GM12891 (cell line): Measurements from ENCODE around the gene ALPK3.
A peak's percentile ranks its signal among the peaks of the same experiment; 100 is the strongest.

ENCODE experiments used
- DNase-seq: peaks from one replicate; pipeline ENCODE4 v3.0.0; 2011; ENCODE audit warnings: low spot score; ENCODE audit not compliant: insufficient read length
- FAIRE-seq: peaks from 2 replicates; lab custom pipeline; 2011; peaks lifted over from hg19 to GRCh38; lab: Jason Lieb, UNC
- PAX5 ChIP-seq: IDR thresholded peaks from 2 replicates; pipeline ENCODE4 v1.6.1; 2011; ENCODE audit warnings: low read length, moderate library complexity, mild to moderate bottlenecking; ENCODE audit not compliant: insufficient read depth, severe bottlenecking
- POLR2A ChIP-seq: IDR thresholded peaks from 2 replicates; pipeline ENCODE4 v1.6.1; 2011; ENCODE audit warnings: low read depth, low read length, control low read depth
- POLR2AphosphoS5 ChIP-seq: IDR thresholded peaks from 2 replicates; pipeline ENCODE4 v1.6.1; 2011; ENCODE audit warnings: low read depth, low read length, control low read depth
- POU2F2 ChIP-seq: IDR thresholded peaks from 2 replicates; pipeline ENCODE4 v1.6.1; 2011; ENCODE audit warnings: low read depth, mild to moderate bottlenecking, control low read depth, low read length, moderate library complexity
- SPI1 ChIP-seq: IDR thresholded peaks from 2 replicates; pipeline ENCODE4 v1.6.1; 2011; ENCODE audit warnings: low read depth, low read length, control low read depth
- TAF1 ChIP-seq: IDR thresholded peaks from 2 replicates; pipeline ENCODE4 v1.6.1; 2011; ENCODE audit warnings: low read depth, low read length, control low read depth

ALPK3 gene

DNA sequence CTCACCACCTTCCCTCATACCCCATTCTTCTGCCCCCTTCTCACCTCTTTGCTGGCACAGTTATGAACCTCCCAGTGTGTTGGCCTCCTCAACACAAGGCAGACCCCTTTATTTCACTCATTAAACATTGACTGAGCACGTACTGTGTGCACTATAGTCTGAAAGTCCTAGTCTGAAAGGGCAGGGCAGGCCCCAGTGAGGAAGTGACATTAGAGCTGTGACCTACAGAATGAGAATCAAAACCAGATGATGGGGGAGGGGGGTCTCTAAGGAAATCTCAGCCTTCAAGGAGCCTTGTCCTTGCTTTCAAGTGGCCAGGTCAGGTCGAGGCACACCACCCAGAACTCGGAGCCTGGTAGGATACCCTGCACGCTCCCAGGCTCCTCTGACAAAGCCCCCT lies 70.8 kb downstream of the ALPK3 start:
- TF ChIP-seq SPI1 (peak; percentile 76), POLR2AphosphoS5 (no peak)
- no peak for FAIRE-seq
- peak; percentile 43 for DNase-seq

DNA sequence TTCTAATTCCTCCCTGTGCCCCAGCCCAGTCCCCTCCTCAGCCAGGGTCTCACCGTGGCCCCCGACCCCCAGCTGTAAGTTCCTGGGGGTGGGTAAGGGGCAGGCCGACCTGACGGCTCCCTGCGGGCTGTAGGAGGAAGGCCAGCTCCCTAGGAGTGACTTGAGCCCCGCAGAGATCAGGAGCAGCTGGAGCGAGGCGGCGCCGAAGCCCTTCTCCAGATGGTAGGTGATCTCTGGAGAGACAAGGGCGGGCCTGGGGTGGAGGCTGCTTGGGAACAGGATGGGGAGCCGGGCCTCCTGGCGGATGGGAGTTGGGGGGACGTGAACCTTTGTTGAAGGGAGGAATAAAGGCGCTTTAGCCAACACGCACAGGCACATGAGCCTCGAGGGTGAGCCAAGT lies 71.5 kb downstream of the ALPK3 start:
- FAIRE-seq (no peak), DNase-seq (no peak)
- no peak for TF ChIP-seq SPI1
- TF ChIP-seq POLR2A, result no peak
- no peak for TF ChIP-seq POLR2AphosphoS5
- TF ChIP-seq POU2F2, result no peak
- no peak for TF ChIP-seq PAX5
- no peak for TF ChIP-seq TAF1

DNA sequence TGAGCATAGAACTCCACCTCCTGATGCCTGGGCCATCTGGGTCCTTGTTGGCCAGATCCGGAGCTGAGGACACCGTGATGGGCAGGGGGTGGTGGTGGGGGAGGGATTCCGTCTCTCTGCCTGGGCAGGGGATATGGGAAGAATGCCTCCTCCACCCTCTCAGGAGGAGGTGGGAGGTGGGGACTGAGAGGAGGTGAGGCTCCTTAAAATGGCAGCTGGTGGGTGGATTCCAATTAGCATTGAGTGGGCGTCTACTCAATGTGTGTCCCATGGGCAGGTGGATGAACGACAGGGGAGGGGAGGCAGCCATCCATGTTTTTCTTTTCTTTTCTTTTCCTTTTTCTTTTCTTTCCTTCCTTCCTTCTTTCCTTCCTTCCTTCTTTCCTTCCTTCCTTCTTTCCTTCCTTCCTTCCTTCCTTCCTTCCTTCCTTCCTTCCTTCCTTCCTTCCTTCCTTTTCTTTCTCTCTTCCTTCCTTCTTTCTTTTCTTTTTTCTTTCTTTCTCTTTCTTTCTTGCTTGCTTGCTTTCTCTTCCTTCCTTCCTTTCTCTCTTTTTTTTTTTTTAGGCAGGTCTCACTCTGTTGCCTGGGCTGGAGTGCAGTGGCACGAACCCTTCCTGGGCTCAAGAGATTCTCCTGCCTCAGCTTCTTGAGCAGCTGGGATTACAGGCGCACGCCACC lies 72.3 kb downstream of the ALPK3 start:
- DNase-seq, result no peak
- TF ChIP-seq TAF1 (no peak), POLR2A (no peak)
- no peak for FAIRE-seq

DNA sequence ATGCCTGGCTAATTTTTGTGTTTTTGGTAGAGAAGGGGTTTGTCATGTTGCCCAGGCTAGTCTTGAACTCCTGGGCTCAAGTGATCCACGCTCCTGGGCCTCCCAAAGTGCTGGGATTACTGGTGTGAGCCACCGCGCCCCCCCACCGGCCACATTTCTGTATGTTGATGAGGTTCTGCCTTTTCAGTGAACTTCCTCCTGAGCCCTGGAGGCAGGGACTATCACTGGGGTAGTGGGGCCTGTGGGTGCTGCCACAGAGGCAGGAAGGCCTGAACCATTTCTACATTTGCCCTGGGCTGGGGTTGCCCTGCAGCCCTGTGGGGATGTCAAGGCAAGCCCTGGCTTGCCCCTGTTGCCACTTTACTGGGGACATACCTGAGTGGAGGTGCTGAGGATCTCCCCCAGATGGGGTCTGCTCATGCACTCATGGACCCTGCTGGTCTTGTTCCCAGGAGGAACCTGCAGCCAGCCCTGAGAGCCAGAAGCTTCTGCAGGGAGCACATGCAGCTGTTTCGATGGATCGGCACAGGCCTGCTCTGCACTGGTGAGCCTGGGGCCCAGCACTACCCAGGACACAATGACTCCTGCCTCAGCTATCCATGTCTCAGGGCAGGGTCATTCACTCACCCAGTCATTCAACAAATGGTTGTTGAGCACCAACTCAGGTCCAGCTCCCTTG lies 73.0 kb downstream of the ALPK3 start:
- FAIRE-seq, result no peak
- DNase-seq, result no peak
- TF ChIP-seq POU2F2, result no peak
- no peak for TF ChIP-seq POLR2A

DNA sequence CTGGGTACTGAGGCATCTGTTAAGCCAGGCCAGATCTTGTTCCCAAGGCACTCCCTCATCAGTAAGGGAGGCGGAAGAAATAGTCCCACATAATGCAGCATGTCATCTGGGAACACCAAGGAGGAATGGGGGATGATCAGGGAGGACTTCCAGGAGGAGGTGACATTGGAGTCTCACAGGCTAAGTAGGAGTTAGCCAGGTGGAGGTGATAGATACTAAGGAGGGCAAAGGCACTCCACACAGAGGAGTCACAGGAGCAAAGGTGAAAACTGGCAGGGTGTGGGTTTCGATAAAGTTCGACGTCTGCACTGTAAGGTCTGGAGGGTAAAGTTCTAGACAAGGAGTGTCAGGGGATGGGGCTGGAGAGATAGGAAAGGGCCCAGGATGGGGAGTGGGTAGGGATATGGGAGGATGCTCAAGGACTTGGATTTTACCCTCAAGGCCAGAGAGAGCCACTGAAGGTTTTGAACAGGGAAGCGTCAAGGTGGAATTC lies 73.6 kb downstream of the ALPK3 start:
- no peak for FAIRE-seq
- no peak for TF ChIP-seq SPI1
- TF ChIP-seq POLR2A, result no peak
- no peak for TF ChIP-seq POLR2AphosphoS5
- no peak for TF ChIP-seq TAF1
- TF ChIP-seq PAX5, result no peak

DNA sequence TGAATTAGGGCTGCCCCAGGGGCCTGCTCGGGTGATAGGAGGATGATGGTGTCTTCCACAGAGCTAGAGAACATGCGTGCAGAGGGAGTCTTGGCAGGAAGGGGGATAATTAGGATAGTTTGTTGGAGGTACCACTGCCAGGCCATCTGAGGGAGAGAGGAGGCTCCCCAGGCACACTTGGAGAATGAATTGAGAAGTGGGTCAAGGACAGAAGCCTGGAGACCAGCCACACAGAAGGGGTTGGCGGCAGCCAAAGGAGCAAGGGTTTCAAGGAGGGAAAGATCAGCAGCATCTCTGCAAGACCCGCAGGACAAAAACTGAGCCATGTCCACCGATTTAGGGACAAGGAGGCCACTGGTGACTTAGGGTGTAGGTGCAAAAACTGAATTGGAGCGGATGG lies 74.2 kb downstream of the ALPK3 start:
- DNase-seq (no peak), FAIRE-seq (no peak)
- TF ChIP-seq PAX5, result no peak
- no peak for TF ChIP-seq SPI1
- no peak for TF ChIP-seq POLR2A
- TF ChIP-seq POLR2AphosphoS5, result no peak
- no peak for TF ChIP-seq POU2F2
- no peak for TF ChIP-seq TAF1

More for the DNA sequence above, 73.6 kb downstream of the ALPK3 start:
- DNase-seq, result no peak

DNA sequence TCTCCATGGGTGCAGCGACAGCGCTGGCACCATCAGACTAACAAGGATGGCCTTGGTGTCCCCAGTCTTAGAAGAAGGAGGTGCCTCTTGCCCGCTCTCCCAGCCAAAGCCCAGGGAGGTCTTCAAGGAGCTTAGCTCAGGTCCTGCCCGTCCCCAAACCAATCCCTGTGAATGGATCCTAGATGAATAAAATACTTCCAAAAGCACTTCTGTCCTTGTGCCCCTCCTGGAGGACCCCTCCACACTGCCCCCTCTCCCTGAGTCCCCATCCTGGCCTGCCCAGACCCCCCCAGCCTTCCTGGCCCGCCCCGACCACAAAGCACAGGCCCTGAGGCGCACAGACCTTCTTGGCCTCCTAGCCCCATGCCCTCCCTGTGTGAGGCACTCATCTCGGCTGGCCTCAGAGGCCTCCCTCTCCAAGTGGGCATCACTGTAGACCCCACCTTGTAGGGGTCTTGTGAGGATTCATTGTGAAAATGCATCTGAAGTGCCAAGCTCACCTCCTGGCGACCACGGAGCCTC lies 75.7 kb downstream of the ALPK3 start:
- no peak for DNase-seq
- no peak for FAIRE-seq
- TF ChIP-seq SPI1 (no peak), POU2F2 (no peak), TAF1 (no peak), POLR2A (no peak), PAX5 (no peak), POLR2AphosphoS5 (no peak)

DNA sequence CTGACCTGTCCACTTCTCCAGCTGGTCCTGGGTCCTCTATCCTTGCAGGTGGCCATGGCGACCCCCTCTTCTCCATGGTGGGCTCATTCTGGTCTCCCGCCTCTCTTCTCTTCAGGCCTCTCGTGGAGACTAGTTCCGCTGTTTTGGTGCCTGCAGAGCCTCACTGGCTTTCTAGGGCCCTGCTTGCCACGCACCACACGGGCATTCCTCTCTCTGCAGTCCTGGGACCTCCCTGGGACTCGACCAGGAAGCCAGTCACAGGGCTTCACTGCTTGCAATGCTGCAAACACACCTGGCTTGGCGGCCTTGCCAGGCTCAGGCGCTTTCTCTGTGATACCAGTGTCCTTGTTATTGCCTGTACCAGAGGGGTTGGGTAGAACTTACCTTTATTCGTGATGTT lies 76.5 kb downstream of the ALPK3 start:
- DNase-seq (no peak), FAIRE-seq (no peak)
- TF ChIP-seq POLR2A (no peak), POU2F2 (no peak), SPI1 (no peak), PAX5 (no peak), POLR2AphosphoS5 (no peak), TAF1 (no peak)

DNA sequence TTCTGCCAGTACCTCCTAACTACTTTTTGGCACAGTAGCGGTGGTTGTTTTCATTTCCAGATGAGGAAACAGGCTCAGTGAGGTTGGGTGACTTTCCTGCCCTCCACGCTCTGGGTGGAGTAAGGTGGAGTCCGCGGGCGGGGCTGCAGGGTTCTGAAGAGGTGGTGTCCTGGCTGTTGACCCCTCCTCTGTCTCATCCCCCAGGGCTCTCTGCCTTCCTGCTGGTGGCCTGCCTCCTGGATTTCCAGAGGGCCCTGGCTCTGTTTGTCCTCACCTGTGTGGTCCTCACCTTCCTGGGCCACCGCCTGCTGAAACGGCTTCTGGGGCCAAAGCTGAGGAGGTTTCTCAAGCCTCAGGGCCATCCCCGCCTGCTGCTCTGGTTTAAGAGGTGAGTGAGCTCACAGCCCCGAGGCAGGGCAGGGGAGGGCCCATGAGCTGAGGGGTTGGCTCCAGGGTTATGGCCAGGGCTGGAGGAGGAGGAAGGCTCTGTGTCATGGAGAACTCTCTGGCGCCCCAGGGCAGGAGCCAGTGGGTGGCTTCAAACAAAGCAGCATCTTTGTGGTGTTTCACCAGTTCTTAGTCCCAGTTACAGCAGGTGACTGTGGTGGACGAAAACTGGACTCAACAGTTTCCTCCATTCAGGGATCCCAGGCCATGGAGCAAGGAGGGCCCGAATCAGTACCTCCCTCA lies 77.7 kb downstream of the ALPK3 start:
- FAIRE-seq (no peak), DNase-seq (no peak)
- TF ChIP-seq POLR2A, result no peak
- TF ChIP-seq POLR2AphosphoS5, result no peak
- no peak for TF ChIP-seq SPI1
- no peak for TF ChIP-seq POU2F2
- no peak for TF ChIP-seq TAF1
- TF ChIP-seq PAX5, result no peak

DNA sequence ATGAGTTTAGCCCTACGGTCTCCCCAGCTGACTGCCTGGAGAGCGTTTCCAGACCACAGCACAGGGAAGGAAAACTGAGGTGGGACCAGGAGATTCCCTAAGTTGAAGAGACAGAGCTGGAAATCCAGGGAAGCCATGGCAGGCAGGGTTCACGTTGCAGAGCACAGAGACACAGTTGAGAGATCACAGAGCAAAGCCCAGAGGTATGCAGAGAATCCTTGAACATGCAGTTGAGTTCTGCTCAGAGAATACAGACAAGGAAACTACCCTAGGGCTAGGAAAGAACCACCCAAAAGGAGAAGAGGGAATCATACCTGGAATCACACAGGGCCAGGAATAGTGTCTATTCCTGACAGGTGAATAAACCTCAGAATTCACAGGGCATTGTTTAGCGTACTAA lies 81.6 kb downstream of the ALPK3 start:
- FAIRE-seq, result no peak
- TF ChIP-seq PAX5, result no peak
- TF ChIP-seq POLR2A, result no peak
- TF ChIP-seq SPI1, result no peak
- no peak for TF ChIP-seq POU2F2
- TF ChIP-seq POLR2AphosphoS5, result no peak
- no peak for TF ChIP-seq TAF1
- no peak for DNase-seq

DNA sequence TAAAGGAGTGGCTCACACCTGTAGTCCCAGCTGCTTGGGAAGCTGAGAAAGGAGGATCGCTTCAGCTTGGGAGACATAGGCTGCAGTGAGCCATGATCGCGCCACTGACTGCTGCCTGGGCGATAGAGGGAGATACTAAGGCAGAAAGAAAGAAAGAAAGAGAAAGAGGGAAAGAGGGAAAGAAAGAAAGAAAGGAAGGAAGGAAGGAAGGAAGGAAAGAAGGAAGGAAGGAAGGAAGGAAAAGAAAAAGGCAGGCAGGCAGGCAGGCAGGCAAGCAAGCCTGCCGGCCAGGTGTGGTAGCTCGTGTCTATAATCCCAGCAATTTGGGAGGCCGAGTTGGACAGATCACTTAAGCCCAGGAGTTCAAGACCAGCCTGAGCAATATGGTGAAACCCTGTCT lies 82.6 kb downstream of the ALPK3 start:
- DNase-seq, result no peak
- FAIRE-seq, result no peak
- TF ChIP-seq POLR2AphosphoS5, result no peak
- no peak for TF ChIP-seq TAF1
- no peak for TF ChIP-seq POU2F2
- TF ChIP-seq POLR2A, result no peak
- no peak for TF ChIP-seq SPI1
- TF ChIP-seq PAX5, result no peak
